ENCODE measurements around the gene RGS17.

RGS17 gene

DNA sequence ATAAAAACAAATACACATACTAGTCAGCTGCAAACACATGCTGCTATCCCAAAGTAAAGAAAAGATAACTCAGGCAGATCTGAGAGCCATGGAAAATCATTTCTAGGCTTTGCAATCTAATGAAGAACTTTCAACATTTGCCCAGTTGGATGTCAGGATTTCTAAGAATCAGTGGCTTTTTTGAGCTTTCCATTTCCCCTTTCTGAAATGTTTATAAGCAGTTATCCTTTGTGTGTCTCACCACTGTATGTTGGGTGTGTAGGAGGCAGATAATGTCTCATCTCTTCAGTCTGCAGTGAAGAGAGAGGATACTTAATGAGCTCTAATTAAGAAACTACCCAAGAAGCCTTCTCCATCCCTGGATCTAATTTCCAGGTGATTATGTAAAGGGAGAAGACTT is 43.6 kb downstream of the RGS17 start:
- no peaks in the 10 kb centered on the region for H3K36me3 ChIP-seq (ENCODE audit: control insufficient read depth in 5 of 5, insufficient read depth in 5 of 5, low read length in 5 of 5)
- no peak overlapping the region for H3K9ac ChIP-seq (ENCODE audit: low read length in 5 of 5)
- no peaks in the 10 kb centered on the region for H3K4me1 ChIP-seq (ENCODE audit: control insufficient read depth in 5 of 5, insufficient read depth in 5 of 5, low read length in 5 of 5)
- no peaks in the 10 kb centered on the region for H3K9me3 ChIP-seq (ENCODE audit: control insufficient read depth in 5 of 5, low read length in 5 of 5)
- H3K4me3 ChIP-seq (ENCODE audit: low read depth in 1 of 5, low read length in 5 of 5): no peak overlapping the region
- H3K27me3 ChIP-seq (ENCODE audit: control insufficient read depth in 5 of 5, insufficient read depth in 4 of 5, low read length in 5 of 5): no peaks in the 10 kb centered on the region
- H3K27ac ChIP-seq (ENCODE audit: low read depth, low read length): no peak overlapping the region

GRCh38 chr6:153086225-153086990 is 44.7 kb downstream of the RGS17 start:
- no peaks in the 10 kb centered on the region for H3K27me3 ChIP-seq (ENCODE audit: control insufficient read depth in 5 of 5, insufficient read depth in 4 of 5, low read length in 5 of 5)
- H3K9me3 ChIP-seq (ENCODE audit: control insufficient read depth in 5 of 5, low read length in 5 of 5): no peaks in the 10 kb centered on the region
- no peak overlapping the region for H3K4me3 ChIP-seq (ENCODE audit: low read depth in 1 of 5, low read length in 5 of 5)
- no peak overlapping the region for H3K9ac ChIP-seq (ENCODE audit: low read length in 5 of 5)
- no peaks in the 10 kb centered on the region for H3K4me1 ChIP-seq (ENCODE audit: control insufficient read depth in 5 of 5, insufficient read depth in 5 of 5, low read length in 5 of 5)
- no peaks in the 10 kb centered on the region for H3K36me3 ChIP-seq (ENCODE audit: control insufficient read depth in 5 of 5, insufficient read depth in 5 of 5, low read length in 5 of 5)
- no peak overlapping the region for H3K27ac ChIP-seq (ENCODE audit: low read depth, low read length)

DNA sequence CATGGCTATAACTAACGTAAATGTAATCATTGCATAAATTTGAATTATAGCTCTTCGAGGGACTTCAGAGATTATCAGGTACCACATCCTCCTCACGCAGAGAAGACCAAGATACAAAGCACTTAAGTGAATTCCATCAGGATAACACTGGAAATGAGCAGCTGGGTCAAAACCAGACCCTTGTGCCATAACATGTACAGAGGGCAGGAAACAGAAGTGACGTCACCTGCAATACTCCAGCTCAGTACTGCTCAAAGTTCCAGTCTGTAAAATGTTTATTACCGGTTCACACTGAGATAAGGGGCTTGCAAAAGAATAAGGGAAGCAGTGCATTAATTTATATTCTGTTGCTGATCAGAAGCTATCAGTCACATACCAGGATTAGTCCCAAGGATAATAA is 45.8 kb downstream of the RGS17 start:
- H3K27ac ChIP-seq (ENCODE audit: low read depth, low read length): no peak overlapping the region
- H3K9ac ChIP-seq (ENCODE audit: low read length in 5 of 5): no peak overlapping the region
- H3K4me1 ChIP-seq (ENCODE audit: control insufficient read depth in 5 of 5, insufficient read depth in 5 of 5, low read length in 5 of 5): no peaks in the 10 kb centered on the region
- no peak overlapping the region for H3K4me3 ChIP-seq (ENCODE audit: low read depth in 1 of 5, low read length in 5 of 5)
- H3K36me3 ChIP-seq (ENCODE audit: control insufficient read depth in 5 of 5, insufficient read depth in 5 of 5, low read length in 5 of 5): no peaks in the 10 kb centered on the region
- H3K9me3 ChIP-seq (ENCODE audit: control insufficient read depth in 5 of 5, low read length in 5 of 5): no peaks in the 10 kb centered on the region
- no peaks in the 10 kb centered on the region for H3K27me3 ChIP-seq (ENCODE audit: control insufficient read depth in 5 of 5, insufficient read depth in 4 of 5, low read length in 5 of 5)

GRCh38 chr6:153084393-153084792 is 46.7 kb downstream of the RGS17 start:
- H3K4me1 ChIP-seq (ENCODE audit: control insufficient read depth in 5 of 5, insufficient read depth in 5 of 5, low read length in 5 of 5): no peaks in the 10 kb centered on the region
- no peak overlapping the region for H3K9ac ChIP-seq (ENCODE audit: low read length in 5 of 5)
- no peak overlapping the region for H3K27ac ChIP-seq (ENCODE audit: low read depth, low read length)
- H3K27me3 ChIP-seq (ENCODE audit: control insufficient read depth in 5 of 5, insufficient read depth in 4 of 5, low read length in 5 of 5): no peaks in the 10 kb centered on the region
- H3K4me3 ChIP-seq (ENCODE audit: low read depth in 1 of 5, low read length in 5 of 5): no peak overlapping the region
- H3K9me3 ChIP-seq (ENCODE audit: control insufficient read depth in 5 of 5, low read length in 5 of 5): no peaks in the 10 kb centered on the region
- H3K36me3 ChIP-seq (ENCODE audit: control insufficient read depth in 5 of 5, insufficient read depth in 5 of 5, low read length in 5 of 5): no peaks in the 10 kb centered on the region

- H3K4me1 ChIP-seq (ENCODE audit: control insufficient read depth in 5 of 5, insufficient read depth in 5 of 5, low read length in 5 of 5): no peaks in the 10 kb centered on the region
- H3K36me3 ChIP-seq (ENCODE audit: control insufficient read depth in 5 of 5, insufficient read depth in 5 of 5, low read length in 5 of 5): no peaks in the 10 kb centered on the region
- no peaks in the 10 kb centered on the region for H3K27me3 ChIP-seq (ENCODE audit: control insufficient read depth in 5 of 5, insufficient read depth in 4 of 5, low read length in 5 of 5)
- H3K4me3 ChIP-seq (ENCODE audit: low read depth in 1 of 5, low read length in 5 of 5): no peak overlapping the region
- no peak overlapping the region for H3K27ac ChIP-seq (ENCODE audit: low read depth, low read length)
- H3K9ac ChIP-seq (ENCODE audit: low read length in 5 of 5): no peak overlapping the region
- no peaks in the 10 kb centered on the region for H3K9me3 ChIP-seq (ENCODE audit: control insufficient read depth in 5 of 5, low read length in 5 of 5)
Measured at GRCh38 chr6:153083869-153084268, 47.2 kb downstream of the RGS17 start.

DNA sequence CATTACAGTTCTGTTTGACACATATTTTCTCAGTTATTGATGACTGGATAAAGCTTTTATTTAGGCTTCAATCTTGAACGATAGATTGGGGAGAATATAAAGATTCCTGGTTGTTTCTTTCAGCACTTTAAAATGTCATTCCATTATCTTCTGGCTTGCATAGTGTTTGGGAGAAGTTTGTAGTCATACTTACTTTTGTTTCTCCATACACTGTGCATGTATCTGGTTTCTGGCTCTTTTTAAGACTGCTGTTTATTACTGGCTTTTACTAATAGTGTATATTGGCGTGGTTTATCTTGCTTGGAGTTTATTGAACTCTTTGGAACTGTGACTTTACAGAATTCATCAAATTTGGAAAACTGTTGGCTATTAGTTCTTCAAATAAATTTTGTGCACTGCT is 49.2 kb downstream of the RGS17 start:
- Histone ChIP-seq H3K27me3 (ENCODE audit: control insufficient read depth in 5 of 5, insufficient read depth in 4 of 5, low read length in 5 of 5) (no peaks in the 10 kb centered on the region), H3K9ac (ENCODE audit: low read length in 5 of 5) (no peak overlapping the region), H3K9me3 (ENCODE audit: control insufficient read depth in 5 of 5, low read length in 5 of 5) (no peaks in the 10 kb centered on the region), H3K27ac (ENCODE audit: low read depth, low read length) (no peak overlapping the region), H3K4me1 (ENCODE audit: control insufficient read depth in 5 of 5, insufficient read depth in 5 of 5, low read length in 5 of 5) (no peaks in the 10 kb centered on the region), H3K36me3 (ENCODE audit: control insufficient read depth in 5 of 5, insufficient read depth in 5 of 5, low read length in 5 of 5) (no peaks in the 10 kb centered on the region), H3K4me3 (ENCODE audit: low read depth in 1 of 5, low read length in 5 of 5) (no peak overlapping the region)

DNA sequence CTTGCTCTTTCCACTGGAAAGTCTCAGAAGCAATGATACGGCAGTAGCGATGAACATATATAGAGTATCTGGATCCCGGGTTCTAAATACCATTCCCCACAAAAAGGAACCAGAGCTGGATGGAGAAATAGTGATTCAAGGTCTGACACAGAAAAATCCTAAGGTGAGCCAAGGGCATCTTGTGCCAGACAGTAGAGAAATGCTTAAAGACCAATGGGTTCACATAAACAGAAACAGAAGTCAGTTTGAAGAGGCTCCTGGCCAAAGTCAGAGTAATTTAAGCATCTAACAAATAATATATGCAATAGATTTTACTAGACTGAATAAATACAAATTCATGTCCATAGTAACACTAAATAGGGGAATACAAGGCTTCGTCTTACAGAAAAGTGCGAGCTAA is 54.7 kb downstream of the RGS17 start:
- H3K4me3 ChIP-seq (ENCODE audit: low read depth in 1 of 5, low read length in 5 of 5): no peak overlapping the region
- no peak overlapping the region for H3K9ac ChIP-seq (ENCODE audit: low read length in 5 of 5)
- no peaks in the 10 kb centered on the region for H3K36me3 ChIP-seq (ENCODE audit: control insufficient read depth in 5 of 5, insufficient read depth in 5 of 5, low read length in 5 of 5)
- no peaks in the 10 kb centered on the region for H3K9me3 ChIP-seq (ENCODE audit: control insufficient read depth in 5 of 5, low read length in 5 of 5)
- no peaks in the 10 kb centered on the region for H3K4me1 ChIP-seq (ENCODE audit: control insufficient read depth in 5 of 5, insufficient read depth in 5 of 5, low read length in 5 of 5)
- no peak overlapping the region for H3K27ac ChIP-seq (ENCODE audit: low read depth, low read length)
- no peaks in the 10 kb centered on the region for H3K27me3 ChIP-seq (ENCODE audit: control insufficient read depth in 5 of 5, insufficient read depth in 4 of 5, low read length in 5 of 5)

GRCh38 chr6:153074761-153075160 is 56.3 kb downstream of the RGS17 start:
- Histone ChIP-seq H3K27ac (ENCODE audit: low read depth, low read length) (no peak overlapping the region), H3K4me3 (ENCODE audit: low read depth in 1 of 5, low read length in 5 of 5) (no peak overlapping the region), H3K36me3 (ENCODE audit: control insufficient read depth in 5 of 5, insufficient read depth in 5 of 5, low read length in 5 of 5) (no peaks in the 10 kb centered on the region), H3K9me3 (ENCODE audit: control insufficient read depth in 5 of 5, low read length in 5 of 5) (no peaks in the 10 kb centered on the region), H3K4me1 (ENCODE audit: control insufficient read depth in 5 of 5, insufficient read depth in 5 of 5, low read length in 5 of 5) (no peaks in the 10 kb centered on the region), H3K9ac (ENCODE audit: low read length in 5 of 5) (no peak overlapping the region), H3K27me3 (ENCODE audit: control insufficient read depth in 5 of 5, insufficient read depth in 4 of 5, low read length in 5 of 5) (no peaks in the 10 kb centered on the region)

DNA sequence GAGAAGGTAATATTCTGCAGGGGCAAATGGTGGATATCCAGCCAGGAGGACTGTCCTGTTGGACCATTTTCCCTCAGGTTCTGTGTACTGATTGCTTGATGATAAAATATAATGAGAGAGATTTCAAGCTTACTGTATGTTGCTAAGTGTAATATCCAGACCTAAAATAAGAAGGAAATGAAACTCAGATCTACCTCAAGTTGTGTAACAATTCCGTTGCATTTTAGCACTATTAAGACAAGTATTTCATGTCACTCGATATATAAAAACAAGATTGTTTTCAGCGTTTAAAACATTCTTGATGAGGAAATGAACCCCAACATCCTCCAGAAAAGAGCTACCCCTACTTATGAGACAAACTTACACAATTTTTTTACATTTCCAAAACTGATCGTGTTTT is 57.2 kb downstream of the RGS17 start:
- Histone ChIP-seq H3K4me3 (ENCODE audit: low read depth in 1 of 5, low read length in 5 of 5) (no peak overlapping the region), H3K36me3 (ENCODE audit: control insufficient read depth in 5 of 5, insufficient read depth in 5 of 5, low read length in 5 of 5) (no peaks in the 10 kb centered on the region), H3K4me1 (ENCODE audit: control insufficient read depth in 5 of 5, insufficient read depth in 5 of 5, low read length in 5 of 5) (no peaks in the 10 kb centered on the region), H3K9me3 (ENCODE audit: control insufficient read depth in 5 of 5, low read length in 5 of 5) (no peaks in the 10 kb centered on the region), H3K27ac (ENCODE audit: low read depth, low read length) (no peak overlapping the region), H3K27me3 (ENCODE audit: control insufficient read depth in 5 of 5, insufficient read depth in 4 of 5, low read length in 5 of 5) (no peaks in the 10 kb centered on the region), H3K9ac (ENCODE audit: low read length in 5 of 5) (no peak overlapping the region)

- H3K4me3 ChIP-seq (ENCODE audit: low read depth in 1 of 5, low read length in 5 of 5): no peak overlapping the region
- H3K9me3 ChIP-seq (ENCODE audit: control insufficient read depth in 5 of 5, low read length in 5 of 5): no peaks in the 10 kb centered on the region
- H3K27ac ChIP-seq (ENCODE audit: low read depth, low read length): no peak overlapping the region
- H3K4me1 ChIP-seq (ENCODE audit: control insufficient read depth in 5 of 5, insufficient read depth in 5 of 5, low read length in 5 of 5): no peaks in the 10 kb centered on the region
- no peak overlapping the region for H3K9ac ChIP-seq (ENCODE audit: low read length in 5 of 5)
- H3K27me3 ChIP-seq (ENCODE audit: control insufficient read depth in 5 of 5, insufficient read depth in 4 of 5, low read length in 5 of 5): no peaks in the 10 kb centered on the region
- H3K36me3 ChIP-seq (ENCODE audit: control insufficient read depth in 5 of 5, insufficient read depth in 5 of 5, low read length in 5 of 5): no peaks in the 10 kb centered on the region
Measured at GRCh38 chr6:153070756-153071155, 60.3 kb downstream of the RGS17 start.

All from subcutaneous abdominal adipose tissue (tissue), 5 donors.